Ishikawa (cell line): ENCODE results near the gene GLYATL2.

Experiments used
- CEBPB ChIP-seq: IDR thresholded peaks from 2 replicates; pipeline ENCODE4 v1.6.1; 2012
- CREB1 ChIP-seq: IDR thresholded peaks from 2 replicates; pipeline ENCODE4 v1.6.1; 2012; ENCODE audit warnings: low read depth
- EGR1 ChIP-seq: IDR thresholded peaks from 2 replicates; pipeline ENCODE4 v1.6.1; 2012
- EP300 ChIP-seq: IDR thresholded peaks from 2 replicates; pipeline ENCODE4 v1.6.1; 2012; ENCODE audit warnings: borderline replicate concordance
- FOXM1 ChIP-seq: IDR thresholded peaks from 2 replicates; pipeline ENCODE4 v1.6.1; 2012; ENCODE audit warnings: low read depth, borderline replicate concordance
- MAX ChIP-seq: IDR thresholded peaks from 2 replicates; pipeline ENCODE4 v1.6.1; 2012
- NFIC ChIP-seq: IDR thresholded peaks from 2 replicates; pipeline ENCODE4 v1.6.1; 2012
- RAD21 ChIP-seq: IDR thresholded peaks from 2 replicates; pipeline ENCODE4 v1.6.1; 2012; ENCODE audit warnings: low read depth
- TAF1 ChIP-seq: IDR thresholded peaks from 2 replicates; pipeline ENCODE4 v1.6.1; 2012; ENCODE audit warnings: low read depth, mild to moderate bottlenecking
- TCF12 ChIP-seq: IDR thresholded peaks from 2 replicates; pipeline ENCODE4 v1.6.1; 2012; ENCODE audit warnings: low read depth
- TEAD4 ChIP-seq: IDR thresholded peaks from 2 replicates; pipeline ENCODE4 v1.6.1; 2012
- YY1 ChIP-seq: IDR thresholded peaks from 2 replicates; pipeline ENCODE4 v1.6.1; 2012; ENCODE audit warnings: low read depth
- ZBTB7A ChIP-seq: IDR thresholded peaks from 2 replicates; pipeline ENCODE4 v1.6.1; 2012; ENCODE audit warnings: low read depth
- TF ChIP-seq, protein P1 (sequence below): IDR thresholded peaks from 2 replicates; pipeline ENCODE4 v1.6.1; 2012; ENCODE audit warnings: low read depth, mild to moderate bottlenecking
- TF ChIP-seq, protein P2 (sequence below): IDR thresholded peaks from 2 replicates; pipeline ENCODE4 v1.6.1; 2012

The GLYATL2 gene

GRCh38 chr11:58880166-58880565 is 35.7 kb upstream of the GLYATL2 start:
- TF ChIP-seq FOXM1, result no peak
- no peak for TF ChIP-seq EGR1
- TF ChIP-seq TCF12, result no peak
- TF ChIP-seq ZBTB7A, result no peak
- TF ChIP-seq CEBPB, result no peak
- TF ChIP-seq MAX, result no peak
- no peak for TF ChIP-seq NFIC
- TF ChIP-seq TEAD4, result no peak
- TF ChIP-seq CREB1, result no peak
- TF ChIP-seq, protein P1, sequence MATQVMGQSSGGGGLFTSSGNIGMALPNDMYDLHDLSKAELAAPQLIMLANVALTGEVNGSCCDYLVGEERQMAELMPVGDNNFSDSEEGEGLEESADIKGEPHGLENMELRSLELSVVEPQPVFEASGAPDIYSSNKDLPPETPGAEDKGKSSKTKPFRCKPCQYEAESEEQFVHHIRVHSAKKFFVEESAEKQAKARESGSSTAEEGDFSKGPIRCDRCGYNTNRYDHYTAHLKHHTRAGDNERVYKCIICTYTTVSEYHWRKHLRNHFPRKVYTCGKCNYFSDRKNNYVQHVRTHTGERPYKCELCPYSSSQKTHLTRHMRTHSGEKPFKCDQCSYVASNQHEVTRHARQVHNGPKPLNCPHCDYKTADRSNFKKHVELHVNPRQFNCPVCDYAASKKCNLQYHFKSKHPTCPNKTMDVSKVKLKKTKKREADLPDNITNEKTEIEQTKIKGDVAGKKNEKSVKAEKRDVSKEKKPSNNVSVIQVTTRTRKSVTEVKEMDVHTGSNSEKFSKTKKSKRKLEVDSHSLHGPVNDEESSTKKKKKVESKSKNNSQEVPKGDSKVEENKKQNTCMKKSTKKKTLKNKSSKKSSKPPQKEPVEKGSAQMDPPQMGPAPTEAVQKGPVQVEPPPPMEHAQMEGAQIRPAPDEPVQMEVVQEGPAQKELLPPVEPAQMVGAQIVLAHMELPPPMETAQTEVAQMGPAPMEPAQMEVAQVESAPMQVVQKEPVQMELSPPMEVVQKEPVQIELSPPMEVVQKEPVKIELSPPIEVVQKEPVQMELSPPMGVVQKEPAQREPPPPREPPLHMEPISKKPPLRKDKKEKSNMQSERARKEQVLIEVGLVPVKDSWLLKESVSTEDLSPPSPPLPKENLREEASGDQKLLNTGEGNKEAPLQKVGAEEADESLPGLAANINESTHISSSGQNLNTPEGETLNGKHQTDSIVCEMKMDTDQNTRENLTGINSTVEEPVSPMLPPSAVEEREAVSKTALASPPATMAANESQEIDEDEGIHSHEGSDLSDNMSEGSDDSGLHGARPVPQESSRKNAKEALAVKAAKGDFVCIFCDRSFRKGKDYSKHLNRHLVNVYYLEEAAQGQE, result no peak
- no peak for TF ChIP-seq RAD21

- TF ChIP-seq TCF12 (no peak), EGR1 (no peak), CEBPB (no peak), ZBTB7A (no peak), TEAD4 (no peak)
- TF ChIP-seq, protein P2, sequence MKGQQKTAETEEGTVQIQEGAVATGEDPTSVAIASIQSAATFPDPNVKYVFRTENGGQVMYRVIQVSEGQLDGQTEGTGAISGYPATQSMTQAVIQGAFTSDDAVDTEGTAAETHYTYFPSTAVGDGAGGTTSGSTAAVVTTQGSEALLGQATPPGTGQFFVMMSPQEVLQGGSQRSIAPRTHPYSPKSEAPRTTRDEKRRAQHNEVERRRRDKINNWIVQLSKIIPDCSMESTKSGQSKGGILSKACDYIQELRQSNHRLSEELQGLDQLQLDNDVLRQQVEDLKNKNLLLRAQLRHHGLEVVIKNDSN, result no peak
Measured at GRCh38 chr11:58867556-58867955, 23.1 kb upstream of the GLYATL2 start.

DNA sequence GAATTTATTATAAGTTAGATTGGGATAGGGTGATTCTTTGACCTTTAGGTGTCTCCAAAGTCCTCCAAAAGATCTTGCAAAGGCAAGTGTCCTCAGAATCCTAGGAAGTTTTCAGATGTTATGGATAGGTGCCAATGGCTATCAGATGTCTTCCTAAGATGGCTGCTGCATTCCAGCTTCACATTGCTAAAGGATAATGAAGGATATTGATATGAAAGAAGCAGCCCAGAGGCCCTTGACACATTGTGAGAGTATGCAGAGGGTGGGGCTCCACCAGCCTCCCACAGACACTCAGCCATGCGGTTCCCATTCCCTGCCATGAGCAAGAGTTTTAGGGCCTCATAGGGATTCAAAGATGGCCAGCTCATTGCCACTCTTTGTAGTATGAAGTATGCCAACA is 22.3 kb upstream of the GLYATL2 start:
- no peak for TF ChIP-seq CEBPB
- TF ChIP-seq TEAD4, result no peak
- TF ChIP-seq EP300, result no peak

- TF ChIP-seq, protein P1, result no peak
- TF ChIP-seq ZBTB7A, result no peak
- TF ChIP-seq CEBPB, result no peak
- TF ChIP-seq, protein P2, result no peak
- TF ChIP-seq FOXM1, result no peak
- no peak for TF ChIP-seq YY1
- TF ChIP-seq EP300, result no peak
- no peak for TF ChIP-seq RAD21
Measured at GRCh38 chr11:58864335-58864734, 19.8 kb upstream of the GLYATL2 start.

GRCh38 chr11:58863697-58864096 is 19.2 kb upstream of the GLYATL2 start:
- TF ChIP-seq FOXM1 (no peak), EP300 (no peak), NFIC (no peak), RAD21 (no peak), TCF12 (no peak), YY1 (no peak), CREB1 (no peak), ZBTB7A (no peak), MAX (no peak), TEAD4 (no peak), EGR1 (no peak), CEBPB (no peak), TAF1 (no peak)
- TF ChIP-seq, protein P1, result no peak
- TF ChIP-seq, protein P2, result no peak
